ENCODE data around the gene FAAP100.
A peak's percentile ranks its signal among the peaks of the same experiment; 100 is the strongest.

FAAP100 gene

GRCh38 chr17:81514739-81515529 is 37.2 kb downstream of the FAAP100 start:
- TF ChIP-seq, protein P1, sequence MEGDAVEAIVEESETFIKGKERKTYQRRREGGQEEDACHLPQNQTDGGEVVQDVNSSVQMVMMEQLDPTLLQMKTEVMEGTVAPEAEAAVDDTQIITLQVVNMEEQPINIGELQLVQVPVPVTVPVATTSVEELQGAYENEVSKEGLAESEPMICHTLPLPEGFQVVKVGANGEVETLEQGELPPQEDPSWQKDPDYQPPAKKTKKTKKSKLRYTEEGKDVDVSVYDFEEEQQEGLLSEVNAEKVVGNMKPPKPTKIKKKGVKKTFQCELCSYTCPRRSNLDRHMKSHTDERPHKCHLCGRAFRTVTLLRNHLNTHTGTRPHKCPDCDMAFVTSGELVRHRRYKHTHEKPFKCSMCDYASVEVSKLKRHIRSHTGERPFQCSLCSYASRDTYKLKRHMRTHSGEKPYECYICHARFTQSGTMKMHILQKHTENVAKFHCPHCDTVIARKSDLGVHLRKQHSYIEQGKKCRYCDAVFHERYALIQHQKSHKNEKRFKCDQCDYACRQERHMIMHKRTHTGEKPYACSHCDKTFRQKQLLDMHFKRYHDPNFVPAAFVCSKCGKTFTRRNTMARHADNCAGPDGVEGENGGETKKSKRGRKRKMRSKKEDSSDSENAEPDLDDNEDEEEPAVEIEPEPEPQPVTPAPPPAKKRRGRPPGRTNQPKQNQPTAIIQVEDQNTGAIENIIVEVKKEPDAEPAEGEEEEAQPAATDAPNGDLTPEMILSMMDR (IDR thresholded peaks at IDR 0.05; ENCODE audit: low read length, missing control alignments) = no peak
- H3K4me3 ChIP-seq (replicated peaks; ENCODE audit: low read depth, low read length) = peak overlapping the region; percentile 76
- DNase-seq (ENCODE audit: low read depth) = peak; percentile 83

GRCh38 chr17:81514489-81514738 is 37.7 kb downstream of the FAAP100 start:
- H3K4me3 ChIP-seq (replicated peaks; ENCODE audit: low read depth, low read length) = peak overlapping the region; percentile 76
- TF ChIP-seq, protein P1 (IDR thresholded peaks at IDR 0.05; ENCODE audit: low read length, missing control alignments) = no peak
- no peak for DNase-seq (ENCODE audit: low read depth)

DNA sequence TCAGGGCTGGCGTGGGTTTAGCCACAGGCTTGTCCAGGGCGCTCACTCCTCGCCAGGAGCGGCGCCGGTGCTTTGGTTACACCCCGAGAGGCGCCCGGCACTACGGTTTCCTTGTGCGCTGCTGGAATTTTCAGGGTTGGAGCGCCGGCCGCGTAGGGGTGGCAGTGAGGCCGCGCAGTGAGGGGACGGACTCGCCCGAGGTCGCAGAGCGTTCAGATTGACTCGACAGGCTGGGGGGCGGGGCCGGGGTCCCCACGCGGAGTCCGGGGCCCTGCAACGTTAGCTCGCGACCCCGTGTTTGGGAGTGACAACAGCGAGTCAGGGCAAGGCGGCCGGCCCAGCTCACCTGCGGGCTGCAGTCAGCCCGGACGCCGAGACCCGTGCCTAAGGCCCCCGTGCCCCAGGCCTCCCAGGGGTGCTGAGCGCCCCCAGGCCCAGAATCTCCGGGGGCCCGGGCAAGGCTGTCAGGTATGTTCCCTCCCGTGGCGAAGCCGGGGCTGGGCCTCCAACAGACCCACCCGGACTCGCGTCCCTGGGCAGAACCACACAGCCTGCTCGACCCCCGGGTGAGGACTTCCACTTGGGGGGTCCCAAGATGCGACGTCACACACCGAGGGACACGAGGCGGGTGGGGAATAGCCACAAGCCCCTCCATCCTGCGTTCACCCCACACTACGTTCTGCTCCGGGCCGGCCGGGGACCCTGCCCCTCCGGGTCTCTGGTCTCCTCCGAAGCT is 38.2 kb downstream of the FAAP100 start:
- peak; percentile 75 for DNase-seq (ENCODE audit: low read depth)
- H3K4me3 ChIP-seq (replicated peaks; ENCODE audit: low read depth, low read length) = peak overlapping the region; percentile 76
- TF ChIP-seq, protein P1 (IDR thresholded peaks at IDR 0.05; ENCODE audit: low read length, missing control alignments) = no peak

DNA sequence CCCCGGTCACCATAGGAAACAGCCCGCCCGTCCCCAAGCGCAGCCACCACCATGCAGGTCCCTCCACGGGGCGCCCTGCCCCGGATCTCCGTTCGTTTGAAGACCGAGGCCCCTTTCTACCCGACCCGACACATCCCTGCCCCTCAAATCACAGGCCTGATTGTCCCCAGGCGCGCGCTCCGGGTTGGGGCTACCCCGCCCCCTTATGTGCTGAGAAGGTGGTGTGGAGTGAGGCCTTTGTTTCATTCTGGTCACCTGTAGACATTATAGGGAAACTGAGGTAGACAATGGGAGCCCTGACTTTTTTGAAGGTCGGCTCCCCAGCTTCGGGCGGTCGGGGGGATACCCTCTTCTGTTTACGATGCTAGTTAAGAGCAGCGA is 38.8 kb downstream of the FAAP100 start:
- TF ChIP-seq, protein P1 (IDR thresholded peaks at IDR 0.05; ENCODE audit: low read length, missing control alignments) = no peak
- H3K4me3 ChIP-seq (replicated peaks; ENCODE audit: low read depth, low read length) = peak overlapping the region; percentile 76
- DNase-seq (ENCODE audit: low read depth) = peak; percentile 57

- H3K4me3 ChIP-seq (replicated peaks; ENCODE audit: low read depth, low read length) = peak within 1 kb of the TSS; percentile 95
- DNase-seq (ENCODE audit: low read depth) = peak; percentile 94
- TF ChIP-seq, protein P1 (IDR thresholded peaks at IDR 0.05; ENCODE audit: low read length, missing control alignments) = no peak
Measured at GRCh38 chr17:81512562-81513371, 39.4 kb downstream of the FAAP100 start, which contains the start of gene ACTG1. Gene ACTG1 (minus strand): TSS chr17:81512799. CDS start chr17:81512354, 445 bp downstream.

GRCh38 chr17:81511804-81512561 is 40.2 kb downstream of the FAAP100 start:
- DNase-seq (ENCODE audit: low read depth) = peak; percentile 20
- H3K4me3 ChIP-seq (replicated peaks; ENCODE audit: low read depth, low read length) = peak overlapping the region; percentile 95
- TF ChIP-seq, protein P1 (IDR thresholded peaks at IDR 0.05; ENCODE audit: low read length, missing control alignments) = no peak

Data from fibroblast of pulmonary artery (primary cell).